H9 (cell line): Measurements from ENCODE around the gene MRPL14. TPM values are rescaled to one million over a fixed set of nuclear protein-coding genes. Genes with fewer than 3 reads are reported as not detected.

Source experiments
- DNase-seq: peaks from one replicate; pipeline ENCODE4 v3.0.0-alpha.2; 2017
- H2AFZ ChIP-seq: one replicate; pipeline ENCODE4 v1.6.1; 2013; ENCODE audit warnings: mild to moderate bottlenecking, low read length, control low read depth, moderate library complexity
- H2AK5ac ChIP-seq: 2 replicates; pipeline ENCODE4 v1.6.1; 2013; ENCODE audit warnings: low read length, control low read depth, mixed read lengths; ENCODE audit not compliant: insufficient read length
- H2BK120ac ChIP-seq: one replicate; pipeline ENCODE4 v1.6.1; 2013; ENCODE audit warnings: low read depth, mild to moderate bottlenecking, low read length, control low read depth, inconsistent platforms; ENCODE audit not compliant: poor library complexity, severe bottlenecking
- H2BK12ac ChIP-seq: 2 replicates; pipeline ENCODE4 v1.6.1; 2013; ENCODE audit warnings: low read length, control low read depth, mixed read lengths, low read depth; ENCODE audit not compliant: insufficient read length
- H2BK15ac ChIP-seq: 2 replicates; pipeline ENCODE4 v1.6.1; 2013; ENCODE audit warnings: low read depth, low read length, control low read depth
- H2BK20ac ChIP-seq: one replicate; pipeline ENCODE4 v1.6.1; 2013; ENCODE audit warnings: low read depth, mild to moderate bottlenecking, low read length, control low read depth, inconsistent platforms; ENCODE audit not compliant: poor library complexity, severe bottlenecking
- H2BK5ac ChIP-seq: 2 replicates; pipeline ENCODE4 v1.6.1; 2013; ENCODE audit warnings: low read length, control low read depth, mixed read lengths; ENCODE audit not compliant: insufficient read length
- H3K14ac ChIP-seq: 2 replicates; pipeline ENCODE4 v1.6.1; 2013; ENCODE audit warnings: low read length, control low read depth; ENCODE audit not compliant: insufficient read depth
- H3K18ac ChIP-seq: 2 replicates; pipeline ENCODE4 v1.6.1; 2013; ENCODE audit warnings: low read depth, mild to moderate bottlenecking, mixed read lengths, low read length, control low read depth; ENCODE audit not compliant: insufficient read length
- H3K23ac ChIP-seq: 2 replicates; pipeline ENCODE4 v1.6.1; 2013; ENCODE audit warnings: low read length, control low read depth, mixed read lengths, low read depth; ENCODE audit not compliant: insufficient read length
- H3K23me2 ChIP-seq: 2 replicates; pipeline ENCODE4 v1.6.1; 2013; ENCODE audit warnings: low read depth, mild to moderate bottlenecking, mixed read lengths, low read length, control low read depth; ENCODE audit not compliant: insufficient read length, poor library complexity, severe bottlenecking
- H3K27ac ChIP-seq: 2 replicates; pipeline ENCODE4 v1.5.1; 2013; ENCODE audit warnings: low read length, control low read depth, mixed read lengths, low read depth; ENCODE audit not compliant: insufficient read length
- H3K27me3 ChIP-seq: 2 replicates; pipeline ENCODE4 v1.6.1; 2013; ENCODE audit warnings: low read length, control low read depth, inconsistent platforms; ENCODE audit not compliant: insufficient read depth
- H3K4ac ChIP-seq: 2 replicates; pipeline ENCODE4 v1.6.1; 2013; ENCODE audit warnings: low read depth, mild to moderate bottlenecking, control low read depth, inconsistent platforms, low read length, moderate library complexity
- H3K4me1 ChIP-seq: 2 replicates; pipeline ENCODE4 v1.6.1; 2013; ENCODE audit warnings: low read length, control low read depth, inconsistent platforms; ENCODE audit not compliant: insufficient read depth
- H3K4me2 ChIP-seq: 2 replicates; pipeline ENCODE4 v1.6.1; 2013; ENCODE audit warnings: low read length, control low read depth, mixed read lengths; ENCODE audit not compliant: insufficient read length, insufficient read depth
- H3K56ac ChIP-seq: 2 replicates; pipeline ENCODE4 v1.6.1; 2013; ENCODE audit warnings: low read depth, mild to moderate bottlenecking, mixed read lengths, low read length, control low read depth; ENCODE audit not compliant: insufficient read length
- H3K79me1 ChIP-seq: 2 replicates; pipeline ENCODE4 v1.6.1; 2013; ENCODE audit warnings: low read depth, mild to moderate bottlenecking, moderate library complexity, low read length, control low read depth, inconsistent platforms; ENCODE audit not compliant: insufficient read depth, poor library complexity, severe bottlenecking
- H3K79me2 ChIP-seq: 2 replicates; pipeline ENCODE4 v1.6.1; 2013; ENCODE audit warnings: low read length, control low read depth, inconsistent platforms; ENCODE audit not compliant: insufficient read depth
- H3K9ac ChIP-seq: 2 replicates; pipeline ENCODE4 v1.6.1; 2013; ENCODE audit warnings: low read length, control low read depth, mixed read lengths; ENCODE audit not compliant: insufficient read length; ENCODE audit errors: extremely low read depth
- H3K9me3 ChIP-seq: one replicate; pipeline ENCODE4 v1.6.1; 2013; ENCODE audit warnings: low read depth, low read length, inconsistent platforms; ENCODE audit not compliant: control insufficient read depth
- H3T11ph ChIP-seq: one replicate; pipeline ENCODE4 v1.6.1; 2013; ENCODE audit warnings: mild to moderate bottlenecking, low read length, control low read depth, inconsistent platforms
- H4K20me1 ChIP-seq: one replicate; pipeline ENCODE4 v1.6.1; 2013; ENCODE audit not compliant: control insufficient read depth, insufficient read length, insufficient read depth
- H4K5ac ChIP-seq: 2 replicates; pipeline ENCODE4 v1.6.1; 2013; ENCODE audit warnings: low read depth, mild to moderate bottlenecking, mixed read lengths, low read length, control low read depth; ENCODE audit not compliant: insufficient read length
- H4K8ac ChIP-seq: replicated peaks from 2 replicates; pipeline ENCODE4 v1.6.1; 2013; ENCODE audit warnings: low read length, control low read depth, mixed read lengths, low read depth; ENCODE audit not compliant: insufficient read length
- H4K91ac ChIP-seq: 2 replicates; pipeline ENCODE4 v1.6.1; 2013; ENCODE audit warnings: low read depth, mild to moderate bottlenecking, moderate library complexity, mixed read lengths, low read length, control low read depth; ENCODE audit not compliant: insufficient read length
- H3K27ac Mint-ChIP-seq, 3 experiments: 2 replicates in 2 of 3; 3 replicates in 1 of 3; pipeline ENCODE4 v1.8.0; 2020 to 2021; ENCODE audit warnings: mixed read lengths in 3 of 3, mild to moderate bottlenecking in 1 of 3, moderate library complexity in 1 of 3
- H3K27me3 Mint-ChIP-seq: 2 replicates; pipeline ENCODE4 v1.8.0; 2021; ENCODE audit warnings: low read depth, mild to moderate bottlenecking, moderate library complexity, mixed read lengths
- H3K36me3 Mint-ChIP-seq, 3 experiments: 2 replicates in 2 of 3; 3 replicates in 1 of 3; pipeline ENCODE4 v1.8.0; 2020 to 2021; ENCODE audit warnings: low read depth in 3 of 3, mixed read lengths in 3 of 3; ENCODE audit not compliant: insufficient read depth in 1 of 3
- H3K4me1 Mint-ChIP-seq, 2 experiments: 2 replicates each; pipeline ENCODE4 v1.8.0; 2020; ENCODE audit warnings: mixed read lengths in 2 of 2
- H3K4me3 Mint-ChIP-seq, 2 experiments: 2 replicates in 1 of 2; 3 replicates in 1 of 2; pipeline ENCODE4 v1.8.0; 2020 to 2021; ENCODE audit warnings: mild to moderate bottlenecking in 2 of 2, mixed read lengths in 2 of 2, moderate library complexity in 1 of 2
- H3K9me3 Mint-ChIP-seq, 2 experiments: 2 replicates in 1 of 2; 3 replicates in 1 of 2; pipeline ENCODE4 v1.8.0; 2020; ENCODE audit warnings: mild to moderate bottlenecking in 2 of 2, mixed read lengths in 2 of 2, moderate library complexity in 1 of 2
- CTCF ChIP-seq: fragments of 200-600 bp; sonication (generic); conservative IDR thresholded peaks from 3 replicates; pipeline ENCODE4 v1.8.0; 2021; ENCODE audit warnings: antibody characterized with exemption, mild to moderate bottlenecking
- WGBS: extraction: QIAGEN DNeasy Blood & Tissue Kit; methylation state at CpG from one replicate; pipeline ENCODE4 v1.1.7; 2013; ENCODE audit warnings: missing lambda C conversion rate, low lambda C conversion rate, mixed read lengths; ENCODE audit not compliant: insufficient read length; ENCODE audit errors: extremely low coverage; 5-methylcytosine and 5-hydroxymethylcytosine counted together
- total RNA-seq: library from RNA; stranded (reverse); gene quantifications from 2 replicates; pipeline ENCODE4 v1.2.1, GENCODE V29; 2021

The MRPL14 gene
- total RNA-seq, 1 experiment from 2014 or later = 80.1 TPM

- no peak overlapping the region for H2BK15ac ChIP-seq
- no peak overlapping the region for H3K4me2 ChIP-seq
- H3K23ac ChIP-seq = no peak overlapping the region
- H2AK5ac ChIP-seq = no peak overlapping the region
- no peak overlapping the region for H3K27ac Mint-ChIP-seq
- H3K27me3 Mint-ChIP-seq = peaks cover 2% of the 10 kb centered on the region; the same call in 1 of the 2 replicates
- no peak overlapping the region for H2BK120ac ChIP-seq
- H3K79me1 ChIP-seq = no peaks in the 10 kb centered on the region
- H3K4me3 Mint-ChIP-seq = no peak overlapping the region
- H3K56ac ChIP-seq = no peak overlapping the region
- H3K4ac ChIP-seq = no peak overlapping the region
- no peak overlapping the region for H3K9ac ChIP-seq
- peaks cover 4% of the 10 kb centered on the region for H4K20me1 ChIP-seq
- no peak overlapping the region for H3T11ph ChIP-seq
- H2BK5ac ChIP-seq = no peak overlapping the region
- no CpG with 5 or more reads among the region's 31 CpGs for WGBS
- no peak overlapping the region for H3K14ac ChIP-seq
- peak; percentile 85 for DNase-seq
- no peaks in the 10 kb centered on the region for H3K9me3 ChIP-seq
- no peaks in the 10 kb centered on the region for H3K23me2 ChIP-seq
- no peaks in the 10 kb centered on the region for H3K9me3 Mint-ChIP-seq
- H2BK12ac ChIP-seq = no peak overlapping the region
- H4K8ac ChIP-seq = no peak overlapping the region
- peaks cover 12 to 46% (median 35%) of the 10 kb centered on the region in 3 experiments for H3K36me3 Mint-ChIP-seq
- H3K18ac ChIP-seq = no peak overlapping the region
- H4K5ac ChIP-seq = no peak overlapping the region
- peaks cover 16 to 21% of the 10 kb centered on the region in 2 experiments for H3K4me1 Mint-ChIP-seq
- H3K27me3 ChIP-seq = no peaks in the 10 kb centered on the region
- no peak overlapping the region for H4K91ac ChIP-seq
- peak; percentile 100 for TF ChIP-seq CTCF
- no peak overlapping the region for H2BK20ac ChIP-seq
- H3K79me2 ChIP-seq = no peaks in the 10 kb centered on the region
- H3K4me1 ChIP-seq = peaks cover 4% of the 10 kb centered on the region; the same call in 1 of the 2 replicates
- H2AFZ ChIP-seq = no peak overlapping the region
- H3K27ac ChIP-seq = no peak overlapping the region
Measured at GRCh38 chr6:44151348-44152108, 24.3 kb upstream of the MRPL14 start.
